Activated CD8-positive, alpha-beta memory T cell treated with anti-CD3 and anti-CD28 coated beads, Interleukin-2, amount 50 U/mL, for 1 hour (primary cell): ENCODE measurements around the gene PKHD1.

Experiments used
- DNase-seq: peaks from one replicate; pipeline ENCODE4 v3.0.0-alpha.2; 2020; ENCODE audit errors: extremely low read depth

The PKHD1 gene

GRCh38 chr6:52042141-52042885 lies 45.1 kb downstream of the PKHD1 start:
- DNase-seq: no peak

- DNase-seq: no peak
These were observed 46.3 kb downstream of the PKHD1 start for GRCh38 chr6:52041134-52041533.

DNA sequence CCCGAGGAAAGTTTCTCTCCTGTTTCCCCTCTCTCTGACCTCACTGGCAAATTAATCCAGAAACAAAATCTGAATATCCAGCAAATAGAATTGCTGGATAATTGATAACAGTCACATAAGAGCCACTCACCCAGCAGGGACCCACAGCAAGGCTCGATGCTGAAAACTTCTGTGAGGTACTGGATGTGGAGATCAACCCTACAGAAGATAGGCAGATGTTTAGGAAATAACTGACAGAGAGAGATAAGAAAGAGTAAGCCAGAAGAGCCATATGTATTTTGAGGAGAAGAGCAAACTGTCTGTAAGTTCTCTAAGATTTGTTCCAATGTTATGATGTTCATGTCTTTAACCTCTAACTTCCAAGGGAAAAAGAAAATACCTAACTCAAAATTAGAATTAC lies 59.7 kb downstream of the PKHD1 start:
- no peak for DNase-seq

DNA sequence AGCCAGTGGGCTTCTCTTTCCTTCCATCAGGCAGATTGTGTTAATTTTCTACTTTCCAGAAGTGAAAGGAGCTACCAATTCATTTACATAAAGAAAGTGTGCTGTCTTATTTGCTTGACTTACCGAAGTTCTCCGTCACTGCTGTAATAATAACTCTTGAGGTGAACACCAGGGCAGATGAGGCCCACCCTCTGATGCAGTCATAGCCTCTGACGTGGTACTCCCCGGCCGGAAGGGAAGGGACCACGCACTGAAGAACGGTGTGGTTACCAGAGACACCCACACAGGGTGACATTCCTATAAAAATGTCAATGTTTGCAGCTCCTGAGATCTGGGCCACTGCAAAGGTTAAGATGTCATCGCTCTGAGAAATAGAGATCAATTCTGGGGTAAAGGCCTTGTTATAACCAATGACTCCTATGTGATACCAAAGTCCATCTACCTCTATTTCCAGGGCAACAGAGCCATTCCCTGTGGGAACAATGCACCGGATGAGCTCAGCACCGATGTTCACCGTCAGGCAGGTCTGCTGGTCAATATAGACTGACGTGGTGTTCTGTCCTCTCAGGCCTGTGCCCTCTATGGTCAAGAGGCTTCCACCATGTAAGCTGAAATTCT lies 62.9 kb downstream of the PKHD1 start:
- DNase-seq: no peak

GRCh38 chr6:52022675-52023074 lies 64.7 kb downstream of the PKHD1 start:
- no peak for DNase-seq

GRCh38 chr6:52020945-52021570 lies 66.4 kb downstream of the PKHD1 start:
- no peak for DNase-seq

DNA sequence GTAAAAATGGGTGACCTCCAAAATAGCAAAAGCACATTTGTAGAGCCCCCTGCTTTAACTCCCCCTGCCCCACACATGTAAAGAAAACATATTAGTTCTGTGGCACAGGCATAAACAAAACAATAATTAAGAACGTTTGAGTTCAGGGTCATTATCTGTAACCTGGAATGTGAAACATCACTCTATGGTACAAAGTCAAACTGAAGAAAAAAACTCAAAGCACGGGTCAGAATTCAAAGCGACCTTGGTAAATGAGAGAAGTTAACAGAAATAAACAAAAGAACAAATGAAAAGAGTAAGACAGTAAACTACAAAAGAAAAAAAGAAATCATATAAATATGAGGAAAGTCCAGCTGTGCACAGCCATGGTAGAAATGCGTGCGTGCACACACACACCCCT lies 67.5 kb downstream of the PKHD1 start:
- DNase-seq: no peak

DNA sequence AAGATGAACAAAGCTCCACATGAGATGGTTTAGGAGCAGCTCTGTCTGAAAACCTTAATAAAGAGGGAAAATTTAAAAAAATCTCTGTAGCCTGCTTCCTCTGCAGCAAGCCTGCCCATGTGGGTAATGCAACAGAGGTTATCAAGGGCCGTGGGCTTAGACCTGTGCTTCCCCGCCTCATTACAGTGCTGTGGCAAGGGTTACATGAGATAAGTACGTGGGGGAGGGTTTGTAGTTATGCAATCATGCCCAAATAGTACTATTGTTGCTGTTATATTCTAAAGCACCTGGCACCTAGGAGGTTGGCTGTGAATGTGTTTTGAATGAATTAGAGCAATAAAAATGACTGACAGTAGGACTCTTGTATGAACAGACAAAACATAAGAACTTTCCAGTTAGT lies 68.3 kb downstream of the PKHD1 start:
- no peak for DNase-seq

DNA sequence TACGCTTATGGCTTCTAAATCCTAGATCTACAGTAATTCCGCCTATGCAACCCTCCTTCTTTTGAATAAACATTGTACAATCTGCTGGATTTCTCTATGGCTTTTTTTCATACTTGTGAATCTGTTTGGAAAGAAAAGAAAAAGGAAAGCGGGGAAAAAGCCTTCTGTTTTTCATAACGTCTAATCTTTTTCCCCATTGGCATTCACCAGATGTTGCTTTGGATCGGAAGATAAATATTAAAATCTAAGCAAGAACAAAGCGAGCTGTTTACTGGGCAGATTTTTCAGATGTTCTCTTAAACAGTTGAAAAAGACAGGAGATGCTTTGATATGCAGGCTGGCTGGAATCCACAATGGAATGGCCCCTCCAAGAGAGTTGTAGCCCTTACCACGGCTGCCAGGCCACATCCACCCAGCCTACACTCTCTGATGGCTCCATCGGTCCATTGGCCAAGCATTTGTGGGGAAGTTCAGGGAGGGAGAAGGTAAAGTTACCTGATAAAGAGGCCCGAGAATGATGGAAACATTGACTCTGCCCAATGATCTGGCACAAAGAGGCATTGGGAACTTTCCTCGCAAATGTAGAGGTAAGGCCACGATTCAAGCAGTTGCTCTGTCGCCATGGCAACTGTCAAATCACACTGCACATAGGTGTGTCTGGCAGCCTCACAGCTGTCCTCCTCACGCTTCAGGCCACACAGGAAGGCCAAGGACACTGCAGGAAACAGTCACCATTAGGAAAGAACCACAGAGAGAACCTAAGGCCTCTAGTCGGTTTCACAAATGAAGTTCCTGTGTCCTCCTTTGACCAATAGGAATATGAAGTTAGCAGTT lies 70.3 kb downstream of the PKHD1 start:
- DNase-seq: no peak

GRCh38 chr6:52015953-52016352 lies 71.5 kb downstream of the PKHD1 start:
- no peak for DNase-seq

- no peak for DNase-seq
These were observed 73.0 kb downstream of the PKHD1 start for GRCh38 chr6:52014391-52014790.

GRCh38 chr6:52013035-52013434 lies 74.4 kb downstream of the PKHD1 start:
- no peak for DNase-seq

- no peak for DNase-seq
These were observed 74.8 kb downstream of the PKHD1 start for GRCh38 chr6:52012582-52012981.

GRCh38 chr6:52010806-52011205 lies 76.6 kb downstream of the PKHD1 start:
- no peak for DNase-seq

DNA sequence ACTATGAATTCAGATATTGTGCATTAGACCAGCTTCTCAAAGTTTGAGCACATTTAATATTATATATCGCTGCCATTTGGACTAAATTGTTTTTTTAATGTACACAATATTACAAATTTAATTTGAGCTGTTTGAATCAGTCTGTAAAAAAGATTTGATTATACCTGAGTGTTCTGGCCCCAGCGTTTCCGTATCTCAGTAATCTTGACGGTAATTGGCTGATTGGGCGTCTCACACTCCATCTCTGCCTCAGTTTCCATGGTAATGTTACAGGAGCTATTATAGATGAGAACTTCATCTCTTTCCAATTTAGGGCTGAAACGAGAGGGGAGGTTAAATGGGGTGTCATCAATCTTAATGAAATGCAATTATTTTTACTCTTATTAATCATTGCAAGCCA lies 77.3 kb downstream of the PKHD1 start:
- DNase-seq: no peak

DNA sequence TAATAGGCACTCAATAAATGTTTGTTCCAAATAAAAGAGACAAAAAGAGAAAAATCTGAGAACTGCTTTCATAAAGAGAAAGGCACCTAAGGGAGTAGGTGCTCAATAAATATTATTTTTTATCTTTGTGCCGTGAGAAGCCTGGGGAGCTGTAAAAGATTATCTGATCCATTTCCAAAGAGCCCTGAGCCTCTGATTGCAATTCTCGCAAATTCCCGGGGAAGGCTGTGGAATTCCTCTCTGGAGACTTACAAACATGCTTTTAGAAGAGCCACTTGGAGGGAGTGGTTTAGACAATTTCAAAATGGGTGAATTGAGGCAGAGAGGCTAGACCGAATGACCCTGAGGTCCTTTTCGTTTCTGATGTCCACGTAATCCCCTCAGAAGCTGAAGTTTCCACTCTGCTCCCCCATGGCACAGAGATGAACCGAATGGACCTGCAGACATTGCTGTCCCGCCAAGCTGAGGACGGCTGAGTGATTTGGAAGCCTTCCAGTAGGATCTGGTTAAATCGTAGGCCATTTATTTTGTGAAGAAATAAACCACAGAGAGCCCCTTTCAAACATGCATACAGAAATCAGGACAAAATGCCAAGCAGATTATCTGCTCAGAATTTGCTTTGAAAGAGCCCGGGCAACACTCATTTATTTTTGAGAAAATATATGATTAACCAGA lies 77.8 kb downstream of the PKHD1 start:
- DNase-seq: no peak

DNA sequence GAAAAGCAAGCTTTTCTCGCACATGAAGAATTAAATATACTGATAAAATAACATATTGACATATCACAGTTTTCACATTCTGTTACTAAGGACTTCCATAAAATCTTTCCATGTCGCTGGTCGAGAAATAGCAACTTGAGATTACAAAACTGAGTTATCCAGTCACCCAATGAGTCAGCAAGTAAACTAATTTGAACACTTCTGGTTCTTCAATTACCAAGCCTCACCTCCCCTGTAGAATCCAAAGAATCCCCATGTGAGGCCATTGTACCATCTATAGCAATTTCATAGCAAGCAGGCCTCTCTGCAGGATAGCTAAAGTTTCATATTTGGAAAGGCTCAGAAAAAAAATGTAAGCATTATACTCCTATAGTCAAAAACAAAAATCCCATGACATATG lies 87.3 kb downstream of the PKHD1 start:
- DNase-seq: no peak

- no peak for DNase-seq
These were observed 91.0 kb downstream of the PKHD1 start for GRCh38 chr6:51996296-51996947.

DNA sequence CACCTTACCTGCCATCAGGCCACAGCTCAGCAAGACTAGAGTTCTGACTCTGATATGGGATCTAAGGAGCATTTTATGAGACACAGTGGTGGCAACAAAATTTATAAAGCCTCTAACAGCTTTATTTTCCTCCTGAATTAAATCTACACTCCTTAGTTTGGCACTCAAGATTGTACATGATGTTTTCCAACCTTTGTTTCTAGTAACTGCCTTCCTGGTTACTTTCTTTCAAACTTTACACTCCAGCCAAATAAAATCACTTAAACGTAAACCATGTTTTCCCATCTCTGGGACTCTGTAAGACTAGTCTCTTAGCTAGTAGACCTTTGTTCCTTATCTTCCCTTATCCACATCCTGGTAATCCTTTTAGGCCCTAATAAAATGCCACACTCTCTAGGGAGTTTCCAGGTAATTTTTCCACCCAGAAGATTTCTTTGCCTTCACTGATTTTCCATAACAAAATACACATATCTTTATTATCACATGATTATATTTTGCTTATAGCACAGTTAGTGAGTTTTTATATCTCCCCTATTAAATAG lies 92.1 kb downstream of the PKHD1 start:
- DNase-seq: no peak

DNA sequence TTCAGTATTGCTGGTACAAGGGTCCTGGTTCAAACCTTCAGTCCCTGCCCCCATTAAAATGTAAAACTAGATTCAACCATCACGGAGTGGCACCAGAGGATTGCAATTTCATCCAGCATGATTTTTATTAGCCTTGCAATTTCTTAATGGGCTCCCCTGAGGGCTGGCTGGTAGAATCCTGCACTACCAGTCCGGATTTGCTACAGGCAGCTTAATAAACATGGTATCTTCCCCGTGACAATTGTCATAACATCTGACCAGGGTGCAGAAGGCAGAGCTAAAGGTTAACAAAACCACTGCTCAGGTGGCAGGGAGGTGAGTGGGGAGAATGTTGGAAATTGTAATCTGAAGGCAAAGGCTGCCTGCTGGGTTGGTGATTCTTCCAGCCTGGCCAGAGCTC lies 94.5 kb downstream of the PKHD1 start:
- no peak for DNase-seq

DNA sequence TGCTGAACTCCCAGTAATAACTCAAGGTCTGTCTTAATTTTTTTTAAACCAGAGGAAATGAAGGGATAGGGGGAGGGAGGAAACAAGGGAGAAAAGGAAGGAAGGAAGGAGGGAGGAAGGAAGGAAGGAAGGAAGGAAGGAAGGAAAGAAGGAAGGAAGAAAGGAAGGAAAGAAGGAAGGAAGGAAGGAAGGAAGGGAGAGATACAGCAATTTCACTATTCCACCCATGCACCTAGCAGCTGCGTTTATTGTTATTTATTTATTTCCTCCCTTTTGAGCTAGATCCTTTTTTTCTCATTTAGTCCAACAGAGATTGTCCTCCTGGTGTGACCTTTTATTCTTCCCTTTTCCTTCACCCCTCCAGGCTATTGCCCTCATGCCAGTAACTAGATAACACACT lies 97.6 kb downstream of the PKHD1 start:
- DNase-seq: no peak
